Activated CD4-positive, alpha-beta T cell treated with anti-CD3 and anti-CD28 coated beads, Interleukin-10, Interleukin-2, amounts not matched to agents 100 ng/mL and 50 ng/mL, durations not matched to agents 16 hours and 8 hours (primary cell): ENCODE measurements around the gene MARVELD1.

Experiments used
- DNase-seq: peaks from one replicate; pipeline ENCODE4 v3.0.0-alpha.2; 2020

Gene MARVELD1

GRCh38 chr10:97759946-97760345 is 46.4 kb downstream of the MARVELD1 start:
- no peak for DNase-seq

DNA sequence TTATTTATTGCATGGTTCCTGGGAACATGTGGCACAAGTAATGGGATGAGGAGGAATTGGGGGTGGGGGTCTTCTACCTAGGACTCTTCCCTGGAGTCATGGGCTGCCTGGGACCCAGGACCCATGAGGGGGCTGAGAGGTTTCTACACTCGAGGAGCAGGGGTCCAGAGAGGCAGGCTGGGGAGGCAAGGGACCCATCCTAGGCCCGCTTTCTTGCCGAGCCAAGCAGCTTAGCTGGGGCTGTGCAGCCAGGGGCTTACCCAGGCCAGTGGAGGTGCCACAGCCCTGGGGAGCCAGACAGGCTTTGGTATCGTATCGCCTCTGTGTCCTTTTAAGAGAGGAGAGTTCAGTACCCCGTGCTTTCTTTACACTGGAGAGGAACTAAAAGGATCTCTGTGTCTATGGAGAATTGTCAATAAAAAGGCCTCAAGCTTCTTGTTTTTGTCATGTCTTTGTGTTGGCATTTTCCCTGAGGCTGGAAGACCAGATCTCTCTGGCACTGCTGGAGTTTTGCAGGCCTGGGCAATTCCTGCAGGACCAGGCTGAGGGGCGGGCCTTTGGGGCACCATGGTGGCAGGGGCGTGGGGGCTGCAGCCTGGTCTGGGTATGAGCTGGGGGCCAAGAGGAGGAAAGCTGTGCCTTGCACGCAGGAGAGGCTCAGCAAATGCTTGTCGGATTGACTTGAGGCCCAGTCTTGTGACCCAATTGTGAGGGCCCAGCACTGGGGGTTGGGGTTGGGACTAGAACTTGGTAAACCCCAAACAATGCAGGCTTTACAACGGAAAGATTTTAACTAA is 47.1 kb downstream of the MARVELD1 start:
- DNase-seq: no peak

DNA sequence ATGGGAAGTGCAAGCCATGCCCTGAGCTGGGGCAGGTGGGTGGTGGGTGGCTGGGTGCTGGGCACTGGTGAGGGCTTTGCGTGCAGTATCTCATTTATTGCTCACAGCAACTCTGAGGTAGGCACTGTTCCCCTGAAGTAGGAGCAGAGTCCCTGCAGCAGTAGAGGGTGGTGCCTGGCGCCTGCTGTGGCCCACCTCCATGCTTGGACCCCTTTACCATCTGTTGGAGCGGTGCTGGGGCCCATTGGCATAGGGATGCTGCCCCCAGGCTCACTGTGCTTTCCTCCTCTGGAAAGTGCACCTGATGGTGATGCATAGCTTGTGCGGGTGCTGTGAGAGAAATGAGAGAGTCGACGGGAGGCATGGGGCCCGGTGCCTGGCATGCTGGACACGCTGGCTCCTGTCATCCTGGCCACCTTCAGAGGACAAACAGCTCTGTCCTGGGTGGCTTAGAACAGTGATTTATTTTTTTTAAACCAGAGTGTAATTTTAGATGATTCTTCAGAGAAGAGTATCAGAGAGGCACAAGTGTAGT is 47.9 kb downstream of the MARVELD1 start:
- no peak for DNase-seq

GRCh38 chr10:97762056-97762455 is 48.5 kb downstream of the MARVELD1 start:
- DNase-seq: no peak

DNA sequence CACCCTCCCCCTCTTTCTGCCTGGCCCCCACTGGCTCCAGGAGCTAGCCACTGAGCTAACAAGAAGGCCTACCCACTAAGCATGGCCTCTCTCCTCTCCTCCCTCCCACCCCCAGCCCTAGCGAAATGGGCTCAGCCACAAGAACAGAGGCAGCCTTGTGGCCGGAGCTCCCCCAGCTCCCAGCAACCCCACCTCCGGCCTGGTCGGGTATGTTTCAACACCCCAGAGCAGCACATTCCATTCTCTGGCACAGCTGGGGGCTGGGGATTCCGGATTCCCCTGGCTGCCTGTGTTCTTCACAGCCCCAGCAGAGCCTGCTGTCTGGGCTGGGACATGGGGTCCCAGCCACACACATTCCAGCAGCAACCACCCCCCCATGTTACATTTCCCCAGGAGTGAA is 49.3 kb downstream of the MARVELD1 start:
- DNase-seq: no peak

DNA sequence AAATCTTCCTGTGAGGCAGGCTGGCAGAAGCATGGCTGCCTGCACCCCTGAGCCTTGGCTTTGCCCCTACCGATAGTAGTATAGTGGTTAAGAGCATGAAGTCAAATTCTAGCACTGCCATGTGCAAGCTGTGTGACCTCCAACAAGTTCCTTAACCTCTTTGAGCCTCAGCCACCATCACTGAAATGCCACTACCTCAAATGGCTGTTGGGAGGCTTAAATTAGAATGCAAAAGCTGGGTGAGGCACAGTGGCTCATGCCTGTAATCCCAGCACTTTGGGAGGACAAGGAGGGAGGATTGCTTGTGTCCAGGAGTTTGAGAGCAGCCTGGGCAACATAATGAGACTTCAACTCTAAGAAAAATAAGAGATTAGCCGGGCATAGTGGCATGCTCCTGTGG is 49.9 kb downstream of the MARVELD1 start:
- DNase-seq: no peak

- DNase-seq: no peak
Measured at GRCh38 chr10:97763947-97764346, 50.4 kb downstream of the MARVELD1 start.

- no peak for DNase-seq
Measured at GRCh38 chr10:97764519-97764931, 51.0 kb downstream of the MARVELD1 start.

DNA sequence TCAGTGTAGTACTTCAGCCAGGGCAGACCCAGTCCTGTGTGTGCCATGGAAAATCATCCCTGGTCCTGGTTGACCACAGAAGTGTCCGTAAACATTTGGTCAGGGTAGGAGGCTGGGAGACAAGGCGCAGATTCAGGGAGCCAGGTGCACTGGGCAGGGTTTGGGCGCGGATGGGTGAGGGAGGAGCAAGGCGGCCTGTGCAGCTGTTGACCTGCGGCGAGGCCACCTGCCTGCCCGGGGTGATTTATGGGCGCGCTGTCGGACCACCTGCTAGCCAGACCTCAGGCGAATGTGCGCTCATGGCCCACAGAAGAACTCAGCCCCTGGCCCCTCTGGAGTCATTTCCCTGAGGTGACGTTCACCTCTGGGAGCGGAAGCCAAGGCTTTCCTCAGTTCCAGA is 51.7 kb downstream of the MARVELD1 start:
- DNase-seq: no peak

DNA sequence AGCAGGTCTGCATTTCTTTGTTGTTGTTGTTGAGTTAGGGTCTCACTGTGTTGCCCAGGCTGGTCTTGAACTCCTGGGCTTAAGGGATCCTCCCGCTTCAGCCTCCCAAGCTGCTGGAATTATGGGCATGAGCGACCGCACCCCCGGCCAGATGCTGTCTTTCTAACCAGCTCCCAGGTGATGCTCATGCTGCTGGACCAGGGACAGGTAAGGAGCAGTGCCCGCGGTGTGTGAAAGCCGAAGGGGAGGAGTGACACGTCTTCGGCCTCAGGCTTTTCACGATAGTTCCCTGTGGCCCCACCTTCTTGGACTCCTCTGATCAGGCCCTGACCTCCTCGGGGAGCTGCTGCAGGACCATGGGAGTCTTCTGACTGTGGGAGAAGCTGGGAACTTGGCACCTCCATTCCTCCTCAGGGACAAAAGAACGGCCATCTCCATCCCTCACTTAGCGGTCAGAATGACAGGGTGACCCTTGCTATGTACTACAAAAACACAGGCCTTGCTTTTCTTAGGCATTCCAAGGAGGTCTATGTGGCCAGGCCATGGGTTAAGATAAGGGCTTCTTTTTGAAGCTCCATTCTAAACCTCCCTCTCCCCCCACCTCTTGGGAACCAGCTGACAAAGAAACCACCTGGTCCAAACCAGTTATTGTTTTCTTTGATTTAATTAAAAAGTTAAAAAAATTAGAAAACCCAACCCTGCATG is 52.7 kb downstream of the MARVELD1 start:
- no peak for DNase-seq

DNA sequence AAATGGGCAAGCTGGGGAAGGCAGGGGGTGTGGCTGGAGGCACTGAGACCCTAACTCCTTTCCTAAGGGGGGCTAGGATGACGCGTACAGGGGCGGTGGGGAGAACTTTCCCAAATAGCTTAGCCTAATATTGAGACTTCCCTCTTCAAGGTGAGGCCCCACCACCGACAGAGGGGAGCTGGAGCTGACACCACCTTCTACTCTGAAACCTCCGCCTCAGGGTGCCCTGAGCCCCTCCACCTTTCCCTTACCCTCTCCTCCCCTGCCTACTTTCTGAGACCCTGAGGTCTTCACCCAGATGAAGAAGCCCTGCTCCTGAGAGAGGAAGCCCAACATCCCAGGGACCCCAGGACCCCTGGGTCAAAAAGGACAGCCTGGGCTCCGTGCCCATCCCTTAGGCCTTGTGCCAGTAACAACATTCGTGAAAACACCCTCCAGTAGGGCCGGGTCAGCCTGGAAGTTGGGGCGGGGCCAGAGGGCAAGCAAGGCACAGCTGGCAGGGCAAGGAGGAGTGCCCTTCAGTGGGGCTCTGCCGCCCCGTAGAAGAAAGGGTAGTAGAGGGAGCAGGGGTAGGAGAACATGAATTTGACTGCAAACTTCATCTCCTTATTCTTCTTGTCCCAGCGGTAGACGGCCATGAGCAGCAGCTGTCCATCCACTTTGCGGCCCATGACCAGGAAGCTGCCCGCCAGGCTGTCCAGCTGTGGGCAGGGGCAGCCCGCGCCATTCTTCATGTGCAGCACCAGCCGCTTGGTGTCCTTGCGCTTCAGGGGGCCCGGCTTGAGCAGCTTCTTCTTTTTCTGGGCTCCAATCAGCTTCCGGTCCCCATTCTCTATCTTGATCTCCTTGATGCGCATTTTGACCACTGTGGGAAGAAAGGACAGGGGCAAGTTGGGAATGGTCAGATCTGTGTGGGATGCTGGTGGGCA is 53.7 kb downstream of the MARVELD1 start:
- DNase-seq: no peak
